HTR-8/SVneo (cell line): Measurements from ENCODE around the gene ANO8.

Experiments used
- DNase-seq: peaks from one replicate; pipeline ENCODE4 v3.0.0; 2011; ENCODE audit warnings: low spot score, mixed read lengths; ENCODE audit not compliant: insufficient read length
- FAIRE-seq: peaks from 2 replicates; lab custom pipeline; 2011; peaks lifted over from hg19 to GRCh38; lab: Jason Lieb, UNC

Gene ANO8

DNA sequence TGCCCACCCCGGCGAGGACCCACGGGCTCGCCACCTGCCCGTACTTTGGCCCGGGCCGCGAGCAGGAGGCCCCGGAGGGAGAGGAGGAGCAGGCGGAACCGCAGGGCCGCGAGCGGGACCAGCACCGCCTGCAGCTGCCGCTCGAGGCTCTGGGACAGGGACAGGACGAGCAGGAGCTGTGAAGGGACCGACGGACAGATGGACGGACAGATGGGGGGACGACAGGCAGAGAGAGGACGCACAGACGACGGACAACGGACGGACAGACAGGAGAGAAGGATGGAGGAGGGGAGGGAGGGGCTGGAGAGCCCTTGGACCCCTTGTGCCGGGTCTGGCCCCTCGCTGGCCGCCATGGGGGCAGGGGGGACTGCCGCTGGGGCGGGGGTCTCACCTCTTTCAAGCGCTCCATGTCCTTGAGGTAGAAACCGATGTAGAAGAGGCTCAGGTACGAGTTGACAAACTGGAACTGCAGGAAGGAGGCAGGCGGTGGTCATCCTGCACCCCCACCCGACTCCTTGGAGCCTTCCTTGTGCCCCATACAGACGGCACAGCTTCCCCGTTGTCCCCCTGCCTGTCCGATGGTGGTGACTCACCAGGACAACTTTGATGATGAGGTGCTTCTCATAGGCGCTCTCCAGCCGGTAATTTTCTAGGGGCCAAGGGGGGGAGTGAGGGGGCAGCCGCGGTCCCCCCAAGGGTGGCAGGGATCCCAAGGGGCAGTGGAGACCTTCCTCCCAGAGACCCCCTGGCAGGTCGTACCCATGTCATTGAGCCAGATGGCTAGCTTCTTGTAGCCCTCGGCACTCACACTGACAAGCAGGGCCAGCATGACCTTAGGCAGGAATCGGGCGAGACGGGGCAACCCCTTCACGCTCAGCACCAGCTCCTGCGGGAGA is 5.0 kb downstream of the ANO8 start:
- no peak for FAIRE-seq
- DNase-seq: no peak

GRCh38 chr19:17328517-17329365 is 5.9 kb downstream of the ANO8 start:
- FAIRE-seq (no peak), DNase-seq (no peak)

GRCh38 chr19:17327654-17328516 is 6.8 kb downstream of the ANO8 start:
- DNase-seq (no peak), FAIRE-seq (no peak)

DNA sequence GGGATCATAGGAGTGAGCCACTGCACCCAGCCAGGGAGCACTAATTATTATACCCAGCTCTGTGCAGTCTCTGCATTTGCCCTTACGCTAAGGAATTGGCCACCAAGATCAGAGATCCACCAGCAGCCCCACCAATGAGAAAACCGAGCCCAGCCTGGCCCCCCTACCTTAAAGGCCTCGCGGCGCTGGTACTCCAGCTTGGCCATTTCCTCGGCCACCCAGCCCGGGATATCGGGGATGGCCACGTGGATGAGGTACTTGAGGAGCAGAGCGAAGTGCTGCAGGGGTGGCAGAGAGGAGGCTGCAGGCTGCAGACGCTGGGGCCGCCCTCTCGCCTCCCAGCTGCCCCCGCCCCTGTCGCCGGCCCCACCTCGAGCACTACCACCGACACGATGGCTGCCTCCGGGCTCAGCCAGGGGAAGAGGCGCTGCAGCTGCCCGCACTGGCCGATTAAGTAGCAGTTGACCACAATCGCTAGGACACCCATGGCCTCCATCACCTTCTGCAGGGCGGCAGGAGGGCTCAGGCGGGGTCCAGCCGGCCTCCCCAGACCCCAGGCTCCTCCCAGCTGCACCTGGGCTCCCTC is 7.5 kb downstream of the ANO8 start:
- DNase-seq (no peak), FAIRE-seq (no peak)

DNA sequence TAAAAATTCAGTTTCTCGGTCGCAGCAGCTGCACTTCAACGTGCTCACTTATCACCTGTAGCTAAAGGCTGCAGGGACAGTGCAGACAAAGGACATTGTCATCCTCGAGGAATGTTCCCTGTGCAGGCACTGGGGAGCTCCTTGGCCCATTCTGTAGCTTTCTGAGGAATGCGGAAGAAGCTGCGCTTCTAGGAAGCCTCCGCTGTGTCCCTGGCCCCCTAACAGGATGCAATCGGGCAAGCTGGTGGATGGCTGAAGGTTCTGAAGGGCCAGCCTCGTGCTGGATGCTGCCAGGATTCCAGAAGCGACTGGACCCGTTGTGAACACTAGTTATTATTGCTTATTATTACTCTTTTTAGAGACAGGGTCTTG is 8.1 kb downstream of the ANO8 start:
- no peak for DNase-seq
- no peak for FAIRE-seq

- DNase-seq: no peak
- FAIRE-seq: no peak
These were observed 8.6 kb downstream of the ANO8 start for GRCh38 chr19:17325881-17326594.

DNA sequence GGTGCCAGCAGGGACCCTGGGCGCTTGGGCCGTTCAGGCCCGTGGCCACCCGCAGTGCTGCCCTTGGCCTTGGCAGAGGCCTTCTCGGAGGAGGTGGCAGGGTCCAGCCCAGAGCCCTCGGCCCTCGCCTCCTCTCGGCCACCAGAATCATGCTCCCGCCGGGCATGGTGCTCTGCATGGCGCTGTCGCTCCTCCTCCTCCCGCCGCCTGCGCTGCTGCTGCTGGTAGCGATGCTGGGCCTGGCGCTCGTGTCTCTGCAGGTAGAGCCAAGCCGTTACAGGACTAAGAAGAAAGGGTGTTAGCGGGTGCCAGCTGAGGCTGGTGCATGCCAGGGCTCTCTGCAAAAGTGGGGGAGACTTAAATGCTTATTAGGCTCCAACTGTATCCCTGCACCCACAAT is 9.5 kb downstream of the ANO8 start:
- FAIRE-seq: no peak

DNA sequence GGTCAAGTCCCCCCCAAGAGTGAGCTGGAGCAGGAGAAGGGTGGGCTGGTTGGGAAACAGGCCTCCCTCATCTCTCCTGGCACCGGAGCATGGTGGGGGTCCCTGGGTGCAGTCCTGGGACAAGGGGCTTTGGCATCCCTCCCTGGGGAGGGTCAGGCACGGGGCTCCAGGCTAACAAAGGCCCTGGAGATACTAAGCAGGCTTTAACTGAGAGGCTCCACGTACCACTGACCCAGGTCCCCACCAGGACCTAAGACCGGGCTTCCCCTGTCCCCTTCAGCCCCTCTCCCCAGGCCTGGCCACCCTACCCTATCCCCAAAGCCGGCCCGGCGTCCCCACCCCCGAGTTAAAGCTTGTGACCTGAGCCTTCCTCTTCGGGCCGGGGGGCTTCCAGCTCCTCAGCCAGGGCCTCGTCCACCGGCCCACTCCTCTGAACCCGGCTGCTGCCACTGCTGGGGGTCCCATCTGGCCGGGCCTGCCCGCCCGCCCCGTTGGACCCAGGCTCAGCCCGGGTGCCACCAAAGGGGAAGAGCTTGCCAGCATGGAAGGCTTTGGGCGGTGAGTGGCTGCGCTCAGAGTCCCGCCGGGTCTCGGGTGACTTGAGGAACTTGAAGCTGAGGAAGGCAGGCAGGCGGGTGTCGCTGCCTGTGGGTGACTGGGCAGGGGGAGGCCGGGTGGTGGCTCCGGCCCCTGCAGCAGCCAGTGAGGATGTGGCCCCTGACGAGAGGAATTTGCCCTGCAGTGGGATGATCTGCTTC is 10.1 kb downstream of the ANO8 start:
- DNase-seq (no peak), FAIRE-seq (no peak)

More for the DNA sequence above, 9.5 kb downstream of the ANO8 start:
- DNase-seq: no peak

GRCh38 chr19:17323964-17324332 is 10.7 kb downstream of the ANO8 start:
- FAIRE-seq: no peak
- DNase-seq: no peak

DNA sequence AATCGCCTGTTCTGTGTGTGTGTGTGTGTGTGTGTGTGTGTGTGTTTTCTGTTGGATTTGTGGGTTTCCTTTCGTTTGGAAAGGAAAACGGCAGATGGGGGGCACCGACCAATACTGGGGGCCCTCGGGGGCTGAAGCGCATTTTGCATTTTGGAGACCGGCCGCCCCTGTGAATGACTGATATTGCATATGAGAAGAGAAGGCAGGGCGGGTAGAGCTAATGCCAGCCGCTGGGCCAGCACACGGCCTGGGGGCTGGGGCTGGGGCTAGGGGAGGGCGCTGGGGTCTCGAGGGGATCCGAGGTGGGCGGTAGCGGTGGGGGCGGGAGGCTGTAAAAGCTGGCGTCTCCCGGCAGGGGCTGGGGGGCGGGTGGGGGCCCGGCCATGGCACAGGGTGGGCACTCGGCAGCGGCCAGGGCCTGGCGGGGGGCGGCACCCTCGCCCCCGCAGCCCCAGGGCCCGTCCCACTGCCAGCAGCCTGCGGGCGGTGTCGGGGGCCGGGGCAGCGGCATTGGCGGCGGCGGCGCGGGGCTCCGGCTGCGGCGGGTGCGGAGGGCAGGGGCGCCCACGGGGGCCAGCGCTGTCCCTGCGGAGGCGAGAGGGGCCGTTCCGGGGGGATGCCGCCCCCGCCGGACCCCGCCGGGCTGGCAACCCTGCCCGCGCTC is 11.2 kb downstream of the ANO8 start:
- no peak for DNase-seq

DNA sequence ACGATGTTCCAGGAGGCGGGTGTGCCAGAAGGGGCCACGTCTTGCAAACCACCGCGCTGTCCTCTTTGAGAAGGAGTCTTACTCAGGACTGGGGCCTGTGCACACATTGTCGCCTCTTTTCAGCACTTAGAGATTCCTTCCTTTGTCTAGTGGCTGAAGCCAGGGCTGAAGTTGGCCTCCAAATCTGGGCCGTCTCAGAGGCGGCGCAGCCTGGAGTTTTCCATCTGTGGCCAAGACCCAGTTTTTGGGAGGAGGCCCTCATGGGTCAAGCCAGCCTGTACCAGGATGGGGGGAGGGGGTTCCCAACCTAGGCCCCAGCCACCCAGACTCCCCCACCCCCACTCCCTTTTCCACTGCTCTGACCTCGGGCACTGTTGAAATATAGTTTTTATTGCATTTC is 11.8 kb downstream of the ANO8 start:
- DNase-seq: no peak
- FAIRE-seq: no peak

More for the DNA sequence above, 11.2 kb downstream of the ANO8 start:
- no peak for FAIRE-seq

GRCh38 chr19:17321655-17322489 is 12.8 kb downstream of the ANO8 start:
- DNase-seq: no peak
- no peak for FAIRE-seq

GRCh38 chr19:17320435-17320834 is 14.2 kb downstream of the ANO8 start:
- FAIRE-seq (no peak), DNase-seq (no peak)

GRCh38 chr19:17319473-17320238 is 15.0 kb downstream of the ANO8 start:
- FAIRE-seq (no peak), DNase-seq (no peak)

DNA sequence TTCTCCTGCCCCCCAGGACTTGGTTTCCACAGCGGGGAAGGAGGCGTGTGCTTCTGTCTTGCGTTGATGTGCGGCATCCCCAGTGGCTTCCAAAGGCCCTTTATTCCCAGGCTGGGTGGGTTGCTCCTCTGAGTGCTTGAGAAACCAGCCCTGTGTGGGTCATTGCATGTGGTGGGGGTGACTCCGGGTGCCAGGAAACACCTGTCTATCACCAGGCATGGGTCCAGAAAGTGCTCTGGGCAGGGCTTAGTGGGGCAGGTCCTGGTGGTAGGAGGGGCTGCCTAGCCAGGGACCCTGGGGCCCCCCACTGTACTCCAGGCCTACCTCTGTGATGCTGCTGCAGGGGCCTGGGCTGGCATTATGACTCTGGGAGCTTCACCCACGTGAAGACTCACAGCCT is 15.7 kb downstream of the ANO8 start:
- FAIRE-seq (peak; percentile 38), DNase-seq (no peak)

DNA sequence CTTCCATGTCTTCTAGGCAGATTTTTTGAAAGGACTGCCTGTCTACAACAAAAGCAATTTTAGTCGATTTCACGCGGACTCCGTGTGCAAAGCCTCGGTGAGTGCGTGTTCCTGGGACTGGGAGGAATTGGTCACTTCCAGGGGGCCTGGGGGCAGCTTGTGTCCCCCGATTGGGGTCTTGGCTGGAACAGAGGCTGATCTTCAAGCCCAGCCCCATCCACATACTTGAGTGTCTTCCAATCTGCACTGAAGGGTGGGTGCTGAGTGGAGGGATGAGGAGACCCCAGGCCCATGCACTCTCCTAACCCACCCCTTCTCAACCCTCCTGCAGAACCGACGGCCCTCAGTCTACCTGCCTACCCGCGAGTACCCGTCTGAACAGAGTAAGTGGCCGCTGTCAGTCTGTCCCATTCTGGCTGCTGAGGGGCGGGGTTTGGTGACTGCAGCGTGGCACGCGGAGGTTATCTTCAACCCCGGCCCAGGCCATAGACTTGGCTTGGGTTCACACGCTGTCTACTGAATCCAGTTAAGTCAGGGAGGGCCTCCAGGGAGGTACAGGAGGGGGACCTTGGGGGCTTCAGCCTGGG is 20.6 kb downstream of the ANO8 start:
- peak; percentile 36 for FAIRE-seq

More for the DNA sequence above, 20.6 kb downstream of the ANO8 start:
- no peak for DNase-seq
